Measurements from ENCODE around the gene RBM19. TPM values are rescaled to one million over a fixed set of nuclear protein-coding genes. Genes with fewer than 3 reads are reported as not detected.

RBM19 gene
- total and polyA plus RNA-seq, 2 of the 4 experiments (the other 2 are of a cell fraction), result 18.7 to 19.2 TPM

GRCh38 chr12:113823816-113824215 is 142.3 kb downstream of the RBM19 start:
- Histone ChIP-seq H4K8ac (ENCODE audit: low read depth in 2 of 2, low read length in 2 of 2) (no peak overlapping the region), H4K91ac (ENCODE audit: insufficient read depth, low read depth, low read length) (no peak overlapping the region), H2BK5ac (ENCODE audit: low read depth, low read length, poor library complexity, severe bottlenecking) (no peak overlapping the region), H2BK20ac (ENCODE audit: low read depth, low read length) (no peak overlapping the region), H3K27me3 (ENCODE audit: control insufficient read depth, insufficient read depth, low read length) (no peaks in the 10 kb centered on the region), H3K18ac (ENCODE audit: low read depth, low read length) (no peak overlapping the region), H3K9ac (ENCODE audit: low read depth, low read length) (no peak overlapping the region), H3K9me1 (ENCODE audit: insufficient read depth, low read length) (peaks cover under 1% of the 10 kb centered on the region; the same call in 1 of the 2 replicates), H3K4me2 (ENCODE audit: low read depth, low read length) (no peak overlapping the region), H3K56ac (ENCODE audit: extremely low read depth, insufficient read depth, low read length) (no peak overlapping the region), H2BK120ac (ENCODE audit: low read depth, low read length) (no peak overlapping the region), H2BK15ac (ENCODE audit: low read depth, low read length) (no peak overlapping the region), H3K36me3 (ENCODE audit: control insufficient read depth, insufficient read depth, low read length) (no peaks in the 10 kb centered on the region), H3K4ac (ENCODE audit: low read depth, low read length) (no peak overlapping the region), H2AFZ (replicated peaks; ENCODE audit: low read length, poor library complexity) (no peak overlapping the region), H3K4me1 (ENCODE audit: control insufficient read depth, insufficient read depth, low read length) (no peaks in the 10 kb centered on the region), H3K23ac (ENCODE audit: low read depth, low read length) (no peak overlapping the region), H3K4me3 (ENCODE audit: insufficient read depth, low read depth, low read length) (no peak overlapping the region), H2AK9ac (replicated peaks; ENCODE audit: low read depth, low read length, poor library complexity) (no peak overlapping the region), H3K27ac (ENCODE audit: insufficient read depth, low read length) (no peak overlapping the region), H3K14ac (replicated peaks; ENCODE audit: low read depth, low read length) (no peak overlapping the region), H3K79me1 (ENCODE audit: low read depth in 1 of 2, low read length in 2 of 2) (no peaks in the 10 kb centered on the region), H2AK5ac (ENCODE audit: low read depth, low read length) (no peak overlapping the region), H4K5ac (ENCODE audit: low read depth, low read length) (no peak overlapping the region), H3K9me3 (ENCODE audit: control insufficient read depth, insufficient read depth, low read length) (no peaks in the 10 kb centered on the region), H4K20me1 (ENCODE audit: insufficient read depth, low read length) (no peaks in the 10 kb centered on the region)
- TF ChIP-seq FOS (IDR thresholded peaks at IDR 0.05; ENCODE audit: low read depth, low read length) (no peak), POLR2A (IDR thresholded peaks at IDR 0.05; ENCODE audit: low read depth, low read length) (no peak), CHD1 (IDR thresholded peaks at IDR 0.05; ENCODE audit: low read depth, low read length) (no peak), MAZ (IDR thresholded peaks at IDR 0.05; ENCODE audit: borderline replicate concordance, low read depth, low read length) (no peak), BHLHE40 (IDR thresholded peaks at IDR 0.05; ENCODE audit: low read depth, low read length) (no peak), USF2 (IDR thresholded peaks at IDR 0.05; ENCODE audit: low read depth, low read length) (no peak)
- ChIA-PET POLR2A (ENCODE audit: unreplicated experiment) (no interaction called here), CTCF (no interaction called here)
- DNase-seq (no peak), ATAC-seq (ENCODE audit: low read depth) (no peak)
- intact Hi-C loops (cut with micrococcal nuclease), result no loop called here
- in situ Hi-C loops (cut with MboI; ENCODE audit: low sequenced_read_pairs), result no loop called here
- dilution Hi-C loops (cut with HindIII; ENCODE audit: low sequenced_read_pairs, unreplicated experiment), result no loop called here
- WGBS, 2 experiments (ENCODE audit: extremely low coverage in 2 of 2, insufficient read length in 1 of 2), result 75% methylated on average over 2 of the region's 5 CpGs; no CpG with 5 or more reads in 1 of the 2 experiments
- BruUV-seq (replicated peaks), result no TSS peak
